Motor neuron (in vitro differentiated cells): ENCODE results near the gene CCDC102B. TPM values are rescaled to one million over a fixed set of nuclear protein-coding genes. Genes with fewer than 3 reads are reported as not detected.
"Not testable (repeated sequence)": the region's sequence is repeated elsewhere in the genome, so short reads cannot be mapped to it uniquely, and the experiment has no call there.

Experiments used
- ATAC-seq, 8 experiments: fragments of 200-7000 bp; cut with Tn5 transposase; replicated peaks in 6 of 8; 2 replicates each; pipeline ENCODE4 v1.8.0; 2021; ENCODE audit warnings: mild to moderate bottlenecking in 8 of 8, moderate library complexity in 8 of 8
- H3K27ac ChIP-seq, 2 donors: fragments of 250-450 bp; sonication (Bioruptor Pico); 2 replicates each; pipeline ENCODE4 v1.9.0; 2021; ENCODE audit warnings: antibody characterized with exemption in 2 of 2, mild to moderate bottlenecking in 2 of 2, moderate library complexity in 1 of 2
- H3K4me1 ChIP-seq, 2 donors: fragments of 250-450 bp; sonication (Bioruptor Pico); replicated peaks in 1 of 2; 2 replicates each; pipeline ENCODE4 v1.6.1; 2021; ENCODE audit warnings: antibody characterized with exemption in 2 of 2, mild to moderate bottlenecking in 2 of 2, moderate library complexity in 1 of 2
- H3K4me3 ChIP-seq, 5 donors: fragments of 250-450 bp; sonication (Bioruptor Pico); 2 replicates each; pipeline ENCODE4 v1.9.0; 2021; ENCODE audit warnings: antibody characterized with exemption in 5 of 5, mild to moderate bottlenecking in 5 of 5, moderate library complexity in 4 of 5
- WGBS, 10 experiments: fragments of 450-650 bp; shearing (Covaris generic); methylation state at CpG; one replicate each; pipeline ENCODE4 v1.0.0; 2022; 5-methylcytosine and 5-hydroxymethylcytosine counted together
- in situ Hi-C, 9 experiments: fragments of 400-800 bp; cut with MboI; loops; one replicate each; pipeline ENCODE4 v1.15.0; 2021; ENCODE audit warnings: low sequenced_read_pairs in 9 of 9, low pct_unique_long_range_greater_than_20kb in 2 of 9; ENCODE audit not compliant: unreplicated experiment in 9 of 9
- total RNA-seq, 8 experiments: library from RNA; unstranded; fragments of 300-600 nt; gene quantifications; 2 replicates each; pipeline versions ENCODE4 v1.2.3 to v1.2.4, GENCODE V29; 2022

Gene CCDC102B
- total RNA-seq, 8 experiments from 2014 or later: 4.4 to 15.0 (median 8.8) TPM

DNA sequence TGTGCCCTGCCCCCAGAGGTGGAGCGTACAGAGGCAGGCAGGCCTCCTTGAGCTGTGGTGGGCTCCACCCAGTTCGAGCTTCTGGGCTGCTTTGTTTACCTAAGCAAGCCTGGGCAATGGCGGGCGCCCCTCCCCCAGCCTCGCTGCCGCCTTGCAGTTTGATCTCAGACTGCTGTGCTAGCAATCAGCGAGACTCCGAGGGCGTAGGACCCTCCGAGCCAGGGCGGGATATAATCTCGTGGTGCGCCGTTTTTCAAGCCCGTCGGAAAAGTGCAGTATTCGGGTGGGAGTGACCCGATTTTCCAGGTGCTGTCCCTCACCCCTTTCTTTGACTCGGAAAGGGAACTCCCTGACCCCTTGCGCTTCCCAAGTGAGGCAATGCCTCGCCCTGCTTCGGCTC, 7.6 kb upstream of the CCDC102B start:
- peak overlapping the region in 1 of 2 donors; percentile 55 for H3K27ac ChIP-seq
- WGBS, 10 experiments: 100% methylated on average over 1 of the region's 22 CpGs; no CpG with 5 or more reads in 9 of the 10 experiments
- in situ Hi-C loops, H3K4me1 ChIP-seq, ATAC-seq: not testable (repeated sequence)
- H3K4me3 ChIP-seq: peak overlapping the region in 4 of 5 donors; percentile 16 to 36 (median 26)

- in situ Hi-C loops: no loop called here
- H3K4me3 ChIP-seq: no peak overlapping the region
- H3K4me1 ChIP-seq: no peaks in the 10 kb centered on the region
- 59 to 95% (median 65%) methylated on average over 1 to 2 of the region's 2 CpGs; no CpG with 5 or more reads in 3 of the 10 experiments for WGBS, 10 experiments
- ATAC-seq: no peak
- H3K27ac ChIP-seq: no peak overlapping the region
These were observed 6.1 kb upstream of the CCDC102B start for GRCh38 chr18:68791801-68792200.

GRCh38 chr18:68793951-68794350, 3.9 kb upstream of the CCDC102B start:
- H3K27ac ChIP-seq: no peak overlapping the region
- no peak for ATAC-seq
- no peak overlapping the region for H3K4me3 ChIP-seq
- in situ Hi-C loops: no loop called here
- H3K4me1 ChIP-seq: no peaks in the 10 kb centered on the region

GRCh38 chr18:68796936-68797690, 767 bp upstream of the CCDC102B start:
- WGBS, 10 experiments: 40 to 97% (median 72%) methylated on average over 2 to 7 of the region's 7 CpGs
- no peaks in the 10 kb centered on the region for H3K4me1 ChIP-seq
- in situ Hi-C loops: no loop called here
- ATAC-seq: peak in 1 of 8 experiments; percentile 68
- no peak overlapping the region for H3K4me3 ChIP-seq
- H3K27ac ChIP-seq: no peak overlapping the region

- Histone ChIP-seq H3K4me1 (no peaks in the 10 kb centered on the region), H3K27ac (no peak overlapping the region), H3K4me3 (no peak overlapping the region)
- 42 to 91% (median 71%) methylated on average over 3 to 7 of the region's 7 CpGs; no CpG with 5 or more reads in 1 of the 10 experiments for WGBS, 10 experiments
- in situ Hi-C loops: no loop called here
- no peak for ATAC-seq
These were observed 2.2 kb downstream of the CCDC102B start for GRCh38 chr18:68800075-68800474.

GRCh38 chr18:68803356-68803755, 5.5 kb downstream of the CCDC102B start:
- Histone ChIP-seq H3K27ac (no peak overlapping the region), H3K4me3 (no peak overlapping the region), H3K4me1 (peaks cover 0 to 4% of the 10 kb centered on the region in 2 donors)
- ATAC-seq: peak in 3 of 8 experiments; percentile 81 to 98 (median 92)
- 0 to 89% (median 13%) methylated on average over 1 to 3 of the region's 3 CpGs; no CpG with 5 or more reads in 3 of the 10 experiments for WGBS, 10 experiments
- in situ Hi-C loops: no loop called here

GRCh38 chr18:68817584-68817983, 19.7 kb downstream of the CCDC102B start:
- Histone ChIP-seq H3K27ac (no peak overlapping the region), H3K4me3 (no peak overlapping the region), H3K4me1 (no peaks in the 10 kb centered on the region)
- WGBS, 10 experiments: 0 to 100% (median 78%) methylated on average over 2 to 3 of the region's 3 CpGs
- peak in 2 of 8 experiments; percentile 68 to 72 for ATAC-seq
- in situ Hi-C loops: no loop called here

- H3K4me3 ChIP-seq: no peak overlapping the region
- in situ Hi-C loops: no loop called here
- no peak overlapping the region for H3K27ac ChIP-seq
- WGBS, 10 experiments: 0 to 95% (median 33%) methylated on average over 1 to 2 of the region's 2 CpGs
- no peaks in the 10 kb centered on the region for H3K4me1 ChIP-seq
- no peak for ATAC-seq
These were observed 20.7 kb downstream of the CCDC102B start for GRCh38 chr18:68818584-68818983.

- in situ Hi-C loops: no loop called here
- H3K27ac ChIP-seq: no peak overlapping the region
- H3K4me1 ChIP-seq: no peaks in the 10 kb centered on the region
- no peak overlapping the region for H3K4me3 ChIP-seq
- no peak for ATAC-seq
- WGBS, 10 experiments: 65 to 100% (median 100%) methylated on average over 1 to 4 of the region's 5 CpGs
These were observed 25.0 kb downstream of the CCDC102B start for GRCh38 chr18:68822926-68823325.

GRCh38 chr18:68826121-68826520, 28.2 kb downstream of the CCDC102B start:
- Histone ChIP-seq H3K4me1 (no peaks in the 10 kb centered on the region), H3K4me3 (no peak overlapping the region), H3K27ac (no peak overlapping the region)
- WGBS, 10 experiments: 14 to 100% (median 82%) methylated on average over 1 to 3 of the region's 3 CpGs
- in situ Hi-C loops: loop anchor here in 4 of 9 experiments (25.0 kb wide), 1 partner anchor 1261 kb away; no protein-coding TSS in a partner anchor
- ATAC-seq: no peak

DNA sequence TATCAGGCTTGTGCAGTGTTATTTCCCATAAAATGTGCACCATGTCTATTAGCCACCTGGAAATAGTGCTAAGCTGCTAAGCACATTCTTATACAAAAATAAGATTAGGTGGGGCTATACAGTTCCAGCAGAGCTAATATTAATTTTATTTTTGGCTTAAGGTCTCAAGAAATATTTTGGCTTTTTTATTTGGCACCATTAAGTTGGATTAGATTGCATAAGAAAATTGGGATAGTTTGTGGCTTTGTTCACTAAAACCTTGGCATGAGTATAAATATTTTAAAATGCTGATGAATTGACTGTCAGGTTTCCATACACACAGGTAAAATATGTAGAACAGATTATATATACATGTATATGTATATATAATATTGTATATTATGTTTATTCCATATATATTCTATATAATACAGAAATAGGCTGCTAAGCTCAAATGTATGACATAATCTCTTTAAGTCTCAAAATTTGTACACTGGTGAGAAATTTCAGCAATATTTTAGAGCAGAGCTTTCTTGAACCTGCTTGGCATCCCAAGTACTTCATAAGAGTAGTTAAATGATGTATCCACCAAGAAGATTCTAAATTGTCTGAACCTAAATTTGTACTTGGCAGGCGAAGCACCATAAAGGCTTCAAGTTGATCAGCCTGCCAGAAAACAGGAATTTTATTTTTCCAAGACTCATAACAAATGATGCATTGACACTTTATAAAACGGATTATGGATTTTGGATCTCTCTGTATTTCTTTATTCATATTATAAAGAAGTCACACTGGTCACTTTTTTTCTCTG, 32.6 kb downstream of the CCDC102B start:
- no peak for ATAC-seq
- no peak overlapping the region for H3K27ac ChIP-seq
- in situ Hi-C loops: loop anchor here in 4 of 9 experiments (25.0 kb wide), 1 partner anchor 1257 kb away; no protein-coding TSS in a partner anchor
- no peaks in the 10 kb centered on the region for H3K4me1 ChIP-seq
- 10 to 94% (median 40%) methylated on average over 1 to 2 of the region's 2 CpGs; no CpG with 5 or more reads in 1 of the 10 experiments for WGBS, 10 experiments
- no peak overlapping the region for H3K4me3 ChIP-seq

- in situ Hi-C loops: loop anchor here in 4 of 9 experiments (25.0 kb wide), 1 partner anchor 1254 kb away; no protein-coding TSS in a partner anchor
- ATAC-seq: no peak
These were observed 35.9 kb downstream of the CCDC102B start for GRCh38 chr18:68833756-68834155.

More at GRCh38 chr18:68833756-68834155, 35.9 kb downstream of the CCDC102B start:
- Histone ChIP-seq H3K27ac (no peak overlapping the region), H3K4me1 (no peaks in the 10 kb centered on the region), H3K4me3 (no peak overlapping the region)
- 0 to 100% (median 67%) methylated on average over 1 to 5 of the region's 5 CpGs; no CpG with 5 or more reads in 1 of the 10 experiments for WGBS, 10 experiments
